NCI-H2227 (cell line): ENCODE data around the gene ARMC3.

ENCODE experiments used
- DNase-seq: peaks from one replicate; lab custom pipeline; 2025; ENCODE audit not compliant: unreplicated experiment; lab: John Stamatoyannopoulos, UW

The ARMC3 gene

GRCh38 chr10:22992075-22992474, 64.2 kb downstream of the ARMC3 start:
- no peak for DNase-seq

- no peak for DNase-seq
These were observed 64.8 kb downstream of the ARMC3 start for GRCh38 chr10:22992621-22993020.

GRCh38 chr10:22993314-22993713, 65.5 kb downstream of the ARMC3 start:
- DNase-seq = no peak

- peak; percentile 26 for DNase-seq
These were observed 69.2 kb downstream of the ARMC3 start for GRCh38 chr10:22997096-22997495.

- peak; percentile 24 for DNase-seq
These were observed 70.2 kb downstream of the ARMC3 start for GRCh38 chr10:22998091-22998490.

GRCh38 chr10:22999942-23000341, 72.1 kb downstream of the ARMC3 start:
- no peak for DNase-seq

GRCh38 chr10:23001901-23002516, 74.2 kb downstream of the ARMC3 start:
- no peak for DNase-seq

GRCh38 chr10:23005150-23005549, 77.3 kb downstream of the ARMC3 start:
- no peak for DNase-seq

- no peak for DNase-seq
These were observed 85.9 kb downstream of the ARMC3 start for GRCh38 chr10:23013581-23014335.

- DNase-seq = no peak
These were observed 87.3 kb downstream of the ARMC3 start for GRCh38 chr10:23015021-23015707.

- DNase-seq = no peak
These were observed 88.8 kb downstream of the ARMC3 start for GRCh38 chr10:23016636-23017035.

- no peak for DNase-seq
These were observed 91.8 kb downstream of the ARMC3 start for GRCh38 chr10:23019633-23020032.

GRCh38 chr10:23021430-23021829, 93.6 kb downstream of the ARMC3 start:
- DNase-seq = no peak

- DNase-seq = no peak
These were observed 96.1 kb downstream of the ARMC3 start for GRCh38 chr10:23024002-23024401.

GRCh38 chr10:23031318-23031717, 103.5 kb downstream of the ARMC3 start:
- no peak for DNase-seq

- no peak for DNase-seq
These were observed 106.9 kb downstream of the ARMC3 start for GRCh38 chr10:23034790-23035189.

- DNase-seq = no peak
These were observed 107.7 kb downstream of the ARMC3 start for GRCh38 chr10:23035569-23035968.

- DNase-seq = no peak
These were observed 109.3 kb downstream of the ARMC3 start for GRCh38 chr10:23037152-23037551.

GRCh38 chr10:23037561-23037960, 109.7 kb downstream of the ARMC3 start:
- DNase-seq = no peak

GRCh38 chr10:23038172-23038571, 110.3 kb downstream of the ARMC3 start:
- DNase-seq = no peak

- DNase-seq = no peak
These were observed 112.1 kb downstream of the ARMC3 start for GRCh38 chr10:23040002-23040401.

- no peak for DNase-seq
These were observed 118.2 kb downstream of the ARMC3 start for GRCh38 chr10:23046027-23046426.
